Gastrocnemius medialis (tissue), 4 donors: ENCODE measurements around the gene KRT38. TPM values are rescaled to one million over a fixed set of nuclear protein-coding genes. Genes with fewer than 3 reads are reported as not detected.
"Not testable (repeated sequence)": the region's sequence is repeated elsewhere in the genome, so short reads cannot be mapped to it uniquely, and the experiment has no call there.

Experiments
- ATAC-seq, 2 donors: fragments of 150-250 bp; one replicate each; pipeline ENCODE4 v1.9.1; 2016
- DNase-seq, 2 donors: peaks; one replicate each; pipeline ENCODE4 v3.0.0-alpha.2; 2019
- H3K27ac ChIP-seq, 4 donors: fragments of 200-600 bp; sonication (generic); 1 replicate in 1 of 4; 2 replicates in 3 of 4; pipeline ENCODE4 v1.5.1; 2016 to 2018; ENCODE audit warnings: mild to moderate bottlenecking in 2 of 4, moderate library complexity in 1 of 4
- H3K27me3 ChIP-seq, 3 donors: fragments of 200-600 bp; sonication (generic) in 2 of 3; 1 replicate in 1 of 3; 2 replicates in 2 of 3; pipeline versions ENCODE4 v1.5.1 to v1.6.0; 2016 to 2019; ENCODE audit warnings: mild to moderate bottlenecking in 1 of 3, moderate library complexity in 1 of 3
- H3K36me3 ChIP-seq, 2 donors: fragments of 200-600 bp; sonication (generic) in 1 of 2; one replicate each; pipeline ENCODE4 v1.5.1; 2017 to 2018
- H3K4me1 ChIP-seq, 2 donors: fragments of 200-600 bp; sonication (generic) in 1 of 2; one replicate each; pipeline ENCODE4 v1.5.1; 2016 to 2017; ENCODE audit warnings: mild to moderate bottlenecking in 2 of 2
- H3K4me3 ChIP-seq, 4 donors: fragments of 200-600 bp; sonication (generic) in 3 of 4; 1 replicate in 1 of 4; 2 replicates in 3 of 4; pipeline ENCODE4 v1.5.1; 2016 to 2019; ENCODE audit warnings: mild to moderate bottlenecking in 2 of 4
- H3K9me3 ChIP-seq, 3 donors: fragments of 200-600 bp; sonication (generic) in 2 of 3; 1 replicate in 1 of 3; 2 replicates in 2 of 3; pipeline ENCODE4 v1.5.1; 2016 to 2019
- POLR2A ChIP-seq, 2 donors: fragments of 450-650 bp; IDR thresholded peaks; one replicate each; pipeline ENCODE4 v1.6.1; 2017; ENCODE audit warnings: antibody characterized with exemption in 2 of 2, mild to moderate bottlenecking in 2 of 2, moderate library complexity in 2 of 2
- in situ Hi-C, 4 donors: fragments of 200-750 bp; cut with MboI; loops; one replicate each; pipeline versions ENCODE4 v1.15.0 to v1.8.0; 2017; ENCODE audit warnings: low sequenced_read_pairs in 4 of 4
- intact Hi-C: fragments of 100-400 bp; cut with DNase I; formaldehyde crosslinking; loops from one replicate; pipeline ENCODE4 v1.15.1; 2023; ENCODE audit warnings: low total_unique reads
- total RNA-seq, 4 donors: library from RNA; depleted of rRNA; stranded (reverse); fragments of >200 nt; gene quantifications; one replicate each; pipeline versions ENCODE4 v1.1.0 to v1.2.3, GENCODE V29; 2016
- TF ChIP-seq, protein P1 (sequence below), 5 experiments: fragments of 450-650 bp in 3 of 5; fragments of 200-600 bp in 2 of 5; sonication (generic) in 2 of 5; IDR thresholded peaks in 4 of 5; conservative IDR thresholded peaks in 1 of 5; 1 replicate in 4 of 5; 2 replicates in 1 of 5; pipeline ENCODE4 v1.5.1; 2016 to 2019; ENCODE audit warnings: antibody characterized with exemption in 5 of 5, mild to moderate bottlenecking in 3 of 5, moderate library complexity in 3 of 5

Gene KRT38
- total RNA-seq, 4 donors from 2014 or later, result not detected

DNA sequence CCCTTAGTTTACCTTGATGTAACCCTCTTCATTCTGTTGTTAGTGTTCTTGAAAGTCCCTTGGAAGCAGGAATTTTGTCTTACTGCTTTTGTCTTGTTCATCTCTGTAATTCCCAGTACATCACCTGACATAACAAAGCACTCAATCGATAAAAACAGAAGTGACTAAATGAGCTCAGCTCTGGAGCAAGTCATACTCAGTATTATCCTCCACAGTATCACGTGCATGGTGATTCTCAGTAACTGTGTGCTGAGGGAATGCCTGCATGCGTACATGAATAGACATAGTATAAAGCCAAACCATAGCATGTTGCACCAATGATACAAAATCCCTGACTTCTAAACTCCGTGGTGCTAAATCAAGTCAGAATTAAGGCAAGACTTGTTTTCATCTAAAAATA, 7.2 kb downstream of the KRT38 start:
- Histone ChIP-seq H3K27ac (no peak overlapping the region), H3K36me3 (no peaks in the 10 kb centered on the region), H3K4me1 (no peaks in the 10 kb centered on the region), H3K4me3 (no peak overlapping the region), H3K9me3 (no peaks in the 10 kb centered on the region), H3K27me3 (no peaks in the 10 kb centered on the region)
- ATAC-seq (no peak), DNase-seq (no peak)
- in situ Hi-C loops (no loop called here), intact Hi-C loops (no loop called here)
- no peak for TF ChIP-seq POLR2A (IDR thresholded peaks at IDR 0.05)
- TF ChIP-seq, protein P1, sequence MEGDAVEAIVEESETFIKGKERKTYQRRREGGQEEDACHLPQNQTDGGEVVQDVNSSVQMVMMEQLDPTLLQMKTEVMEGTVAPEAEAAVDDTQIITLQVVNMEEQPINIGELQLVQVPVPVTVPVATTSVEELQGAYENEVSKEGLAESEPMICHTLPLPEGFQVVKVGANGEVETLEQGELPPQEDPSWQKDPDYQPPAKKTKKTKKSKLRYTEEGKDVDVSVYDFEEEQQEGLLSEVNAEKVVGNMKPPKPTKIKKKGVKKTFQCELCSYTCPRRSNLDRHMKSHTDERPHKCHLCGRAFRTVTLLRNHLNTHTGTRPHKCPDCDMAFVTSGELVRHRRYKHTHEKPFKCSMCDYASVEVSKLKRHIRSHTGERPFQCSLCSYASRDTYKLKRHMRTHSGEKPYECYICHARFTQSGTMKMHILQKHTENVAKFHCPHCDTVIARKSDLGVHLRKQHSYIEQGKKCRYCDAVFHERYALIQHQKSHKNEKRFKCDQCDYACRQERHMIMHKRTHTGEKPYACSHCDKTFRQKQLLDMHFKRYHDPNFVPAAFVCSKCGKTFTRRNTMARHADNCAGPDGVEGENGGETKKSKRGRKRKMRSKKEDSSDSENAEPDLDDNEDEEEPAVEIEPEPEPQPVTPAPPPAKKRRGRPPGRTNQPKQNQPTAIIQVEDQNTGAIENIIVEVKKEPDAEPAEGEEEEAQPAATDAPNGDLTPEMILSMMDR (IDR thresholded peaks at IDR 0.05 in 4 of 5, conservative IDR thresholded peaks at IDR 0.05 in 1 of 5), result no peak

DNA sequence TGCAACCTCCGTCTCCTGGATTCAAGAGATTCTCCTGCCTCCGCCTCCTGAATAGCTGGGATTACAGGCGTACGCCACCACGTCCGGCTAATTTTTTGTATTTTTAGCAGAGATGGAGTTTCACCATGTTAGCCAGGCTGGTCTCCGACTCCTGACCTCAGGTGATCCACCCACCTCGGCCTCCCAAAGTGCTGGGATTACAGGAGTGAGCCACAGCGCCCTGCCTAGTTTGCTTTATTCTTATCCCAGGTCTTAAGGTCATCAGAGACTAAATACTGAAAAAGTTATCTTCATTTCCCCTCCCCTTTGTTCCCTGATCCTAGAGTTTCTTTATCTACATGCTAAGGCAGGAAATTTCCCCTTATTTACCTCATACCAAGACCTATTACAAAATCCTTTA, 10.4 kb downstream of the KRT38 start:
- H3K27me3 ChIP-seq, H3K4me1 ChIP-seq, intact Hi-C loops, in situ Hi-C loops, DNase-seq, H3K4me3 ChIP-seq, H3K36me3 ChIP-seq, ATAC-seq, H3K27ac ChIP-seq, H3K9me3 ChIP-seq: not testable (repeated sequence)

DNA sequence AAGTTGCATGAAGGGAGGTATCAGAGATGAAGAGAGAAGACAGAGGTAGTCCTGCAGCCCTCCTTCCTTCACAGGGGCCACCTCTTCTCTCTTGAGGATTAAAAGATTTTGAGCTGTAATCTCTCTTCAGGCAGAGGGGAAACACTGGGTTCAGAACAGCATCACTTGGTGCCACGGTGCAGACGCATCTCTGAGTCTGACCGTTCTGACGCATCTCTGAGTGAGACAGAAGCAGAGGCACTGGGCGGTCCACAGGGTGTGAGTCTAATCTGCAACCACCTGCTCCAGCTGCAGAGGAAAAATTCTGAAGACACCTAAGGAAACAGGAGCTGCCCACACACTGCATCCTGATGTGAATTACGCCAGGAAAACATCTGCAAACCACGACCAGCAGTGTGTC, 11.1 kb downstream of the KRT38 start:
- TF ChIP-seq, protein P1 (IDR thresholded peaks at IDR 0.05 in 4 of 5, conservative IDR thresholded peaks at IDR 0.05 in 1 of 5), result no peak
- TF ChIP-seq POLR2A (IDR thresholded peaks at IDR 0.05), result no peak
- Histone ChIP-seq H3K4me1 (no peaks in the 10 kb centered on the region), H3K27ac (no peak overlapping the region), H3K36me3 (no peaks in the 10 kb centered on the region), H3K4me3 (no peak overlapping the region), H3K27me3 (no peaks in the 10 kb centered on the region), H3K9me3 (no peaks in the 10 kb centered on the region)
- intact Hi-C loops (no loop called here), in situ Hi-C loops (no loop called here)
- no peak for ATAC-seq
- DNase-seq, result no peak

DNA sequence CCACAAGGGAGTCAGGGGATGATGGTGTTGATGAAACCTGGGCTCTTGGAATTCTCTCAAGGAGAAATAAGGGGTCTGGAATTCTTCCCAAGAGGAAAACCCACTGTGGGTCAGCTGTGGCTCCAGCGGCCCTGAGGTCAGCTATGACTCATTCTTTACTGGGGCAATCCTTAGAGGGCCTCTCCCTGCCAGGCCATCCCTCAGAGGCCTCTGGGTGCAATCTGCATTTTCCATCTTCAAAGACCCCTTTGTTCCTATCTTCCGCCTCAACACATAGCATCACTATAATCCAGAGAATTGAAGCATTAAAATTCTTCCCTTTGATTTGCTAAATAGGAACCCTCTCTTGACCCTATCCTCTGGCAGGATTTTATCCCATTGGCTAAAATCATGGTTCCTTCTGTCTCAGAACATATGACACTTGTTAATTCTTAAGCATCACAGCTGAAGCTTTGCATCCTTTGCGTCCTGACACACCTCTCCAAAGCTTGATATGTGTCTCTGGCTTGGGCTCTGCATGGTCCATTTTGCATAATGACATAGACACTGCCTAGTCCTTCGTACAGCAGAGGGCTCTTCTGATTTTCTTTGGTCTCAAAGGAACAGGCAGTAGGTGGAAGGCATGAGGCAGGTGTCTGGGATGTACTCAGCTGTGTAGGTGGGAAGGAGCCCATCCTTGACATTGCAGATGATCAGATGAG, 12.0 kb downstream of the KRT38 start:
- Histone ChIP-seq H3K36me3 (no peaks in the 10 kb centered on the region), H3K9me3 (no peaks in the 10 kb centered on the region), H3K27ac (no peak overlapping the region), H3K27me3 (no peaks in the 10 kb centered on the region), H3K4me3 (no peak overlapping the region), H3K4me1 (no peaks in the 10 kb centered on the region)
- TF ChIP-seq, protein P1 (IDR thresholded peaks at IDR 0.05 in 4 of 5, conservative IDR thresholded peaks at IDR 0.05 in 1 of 5), result no peak
- no peak for TF ChIP-seq POLR2A (IDR thresholded peaks at IDR 0.05)
- intact Hi-C loops (no loop called here), in situ Hi-C loops (no loop called here)
- ATAC-seq (no peak), DNase-seq (no peak)

DNA sequence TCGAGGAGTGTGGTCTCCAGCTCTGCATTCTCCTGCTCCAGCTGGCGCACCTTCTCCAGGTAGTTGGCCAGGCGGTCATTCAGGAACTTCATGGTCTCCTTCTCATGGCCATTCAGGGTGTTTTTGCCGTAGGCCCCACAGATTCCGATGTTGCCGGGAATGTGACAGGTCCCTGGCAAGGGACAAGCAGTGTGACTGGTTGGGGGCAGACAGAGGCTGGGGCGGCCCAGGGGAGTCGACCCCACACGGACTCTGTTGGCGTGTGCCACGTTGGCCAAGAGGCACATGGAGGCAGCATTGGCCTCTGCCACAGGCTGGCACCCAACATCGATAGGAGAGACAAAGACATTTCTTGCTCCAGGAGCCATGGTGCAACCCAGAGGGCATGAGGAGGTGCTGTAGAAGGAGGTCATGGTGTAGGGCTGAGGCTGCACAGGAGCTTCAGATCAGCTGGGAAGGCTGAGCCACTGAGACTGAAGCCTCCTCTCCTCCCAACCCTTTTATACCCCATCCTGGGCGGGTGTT, 16.6 kb downstream of the KRT38 start, which contains the start of gene KRT37:
Gene KRT37, minus strand, starts transcription at position 475 of the 525 bp plus-strand sequence. Its CDS starts 62 bp downstream, at position 413.
- DNase-seq (no peak), ATAC-seq (no peak)
- intact Hi-C loops (no loop called here), in situ Hi-C loops (no loop called here)
- TF ChIP-seq, protein P1 (IDR thresholded peaks at IDR 0.05 in 4 of 5, conservative IDR thresholded peaks at IDR 0.05 in 1 of 5), result no peak
- no peak for TF ChIP-seq POLR2A (IDR thresholded peaks at IDR 0.05)
- H3K27me3 ChIP-seq, result no peaks in the 10 kb centered on the region
- no peaks in the 10 kb centered on the region for H3K4me1 ChIP-seq
- no peaks in the 10 kb centered on the region for H3K36me3 ChIP-seq
- no peaks in the 10 kb centered on the region for H3K9me3 ChIP-seq
- no peak within 1 kb of the TSS for H3K4me3 ChIP-seq
- no peak within 1 kb of the TSS for H3K27ac ChIP-seq

DNA sequence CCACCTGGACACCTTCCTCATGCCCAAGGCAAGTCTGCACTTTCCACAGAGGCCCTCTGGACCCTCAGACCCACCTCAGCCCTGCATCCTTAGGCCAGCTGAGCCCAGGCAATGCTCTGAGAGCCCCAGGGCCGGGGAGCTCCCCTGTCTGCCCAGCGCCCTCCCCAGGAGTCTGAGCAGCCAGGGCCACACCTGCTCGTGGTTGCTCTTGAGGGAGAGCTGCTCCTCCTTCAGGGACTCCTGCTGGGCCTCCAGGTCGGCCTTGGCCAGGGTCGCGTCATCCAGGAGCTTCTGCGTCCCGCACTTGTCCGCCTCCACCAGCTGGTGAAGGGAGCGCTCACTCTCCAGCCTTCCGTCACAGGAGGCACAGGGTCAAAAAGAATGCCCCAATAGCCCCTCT, 18.2 kb downstream of the KRT38 start:
- DNase-seq, H3K36me3 ChIP-seq, H3K4me1 ChIP-seq, H3K4me3 ChIP-seq, ATAC-seq, in situ Hi-C loops, intact Hi-C loops, H3K9me3 ChIP-seq, H3K27me3 ChIP-seq, H3K27ac ChIP-seq: not testable (repeated sequence)
